HFFc6 (cell line): ENCODE results near the gene SLC4A11. TPM values are rescaled to one million over a fixed set of nuclear protein-coding genes. Genes with fewer than 3 reads are reported as not detected.

ENCODE experiments used
- DNase-seq: peaks from one replicate; pipeline ENCODE4 v3.0.0-alpha.2; 2018
- H3K27ac Mint-ChIP-seq: 2 replicates; pipeline ENCODE4 v1.8.0; 2020; ENCODE audit warnings: mild to moderate bottlenecking, mixed read lengths
- H3K27me3 Mint-ChIP-seq: 2 replicates; pipeline ENCODE4 v1.8.0; 2021; ENCODE audit warnings: mild to moderate bottlenecking, moderate library complexity, mixed read lengths; ENCODE audit not compliant: insufficient read depth
- H3K36me3 Mint-ChIP-seq: 2 replicates; pipeline ENCODE4 v1.8.0; 2021; ENCODE audit warnings: low read depth, mixed read lengths
- H3K4me1 Mint-ChIP-seq: 2 replicates; pipeline ENCODE4 v1.8.0; 2020; ENCODE audit warnings: low read depth, mixed read lengths
- H3K4me3 Mint-ChIP-seq: 2 replicates; pipeline ENCODE4 v1.8.0; 2020; ENCODE audit warnings: mild to moderate bottlenecking, moderate library complexity, mixed read lengths
- H3K9me3 Mint-ChIP-seq: 2 replicates; pipeline ENCODE4 v1.8.0; 2020; ENCODE audit warnings: mild to moderate bottlenecking, mixed read lengths
- total RNA-seq, 6 experiments: library from RNA; stranded (reverse); fragmentation: NEBNext Ultra II Directional; extraction: Animal tissue kit (Norgen Biotek cat#: 25700); gene quantifications; 2 replicates in 1 of 6; 3 replicates in 5 of 6; pipeline ENCODE4 v1.2.3, GENCODE V29; 2021
- TF ChIP-seq, protein P1 (sequence below): fragments of 200-600 bp; sonication (generic); IDR thresholded peaks from 2 replicates; pipeline ENCODE4 v1.5.0; 2021; ENCODE audit warnings: antibody characterized with exemption, mild to moderate bottlenecking

SLC4A11 gene
- total RNA-seq, 6 experiments from 2014 or later = 2.4 to 3.6 (median 3.1) TPM

DNA sequence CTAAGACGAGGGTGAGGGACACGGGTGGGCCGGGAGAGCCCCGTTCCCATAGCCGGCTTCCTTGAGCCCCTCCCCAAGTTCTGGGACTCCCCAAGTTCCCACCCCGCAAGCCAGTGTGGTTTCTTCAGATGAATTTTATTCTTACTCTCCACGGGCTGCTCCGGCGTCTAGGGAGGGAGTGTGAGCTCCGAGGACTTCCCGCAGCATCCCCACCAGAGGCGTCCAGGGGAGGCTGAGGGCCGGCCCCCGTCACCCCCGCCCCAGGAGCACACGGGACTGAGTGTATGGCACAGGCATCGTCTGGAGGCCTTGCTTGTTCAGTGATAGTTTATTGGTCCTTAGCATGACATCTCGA lies 10.0 kb upstream of the SLC4A11 start:
- H3K27me3 Mint-ChIP-seq = peaks cover 4% of the 10 kb centered on the region
- TF ChIP-seq, protein P1, sequence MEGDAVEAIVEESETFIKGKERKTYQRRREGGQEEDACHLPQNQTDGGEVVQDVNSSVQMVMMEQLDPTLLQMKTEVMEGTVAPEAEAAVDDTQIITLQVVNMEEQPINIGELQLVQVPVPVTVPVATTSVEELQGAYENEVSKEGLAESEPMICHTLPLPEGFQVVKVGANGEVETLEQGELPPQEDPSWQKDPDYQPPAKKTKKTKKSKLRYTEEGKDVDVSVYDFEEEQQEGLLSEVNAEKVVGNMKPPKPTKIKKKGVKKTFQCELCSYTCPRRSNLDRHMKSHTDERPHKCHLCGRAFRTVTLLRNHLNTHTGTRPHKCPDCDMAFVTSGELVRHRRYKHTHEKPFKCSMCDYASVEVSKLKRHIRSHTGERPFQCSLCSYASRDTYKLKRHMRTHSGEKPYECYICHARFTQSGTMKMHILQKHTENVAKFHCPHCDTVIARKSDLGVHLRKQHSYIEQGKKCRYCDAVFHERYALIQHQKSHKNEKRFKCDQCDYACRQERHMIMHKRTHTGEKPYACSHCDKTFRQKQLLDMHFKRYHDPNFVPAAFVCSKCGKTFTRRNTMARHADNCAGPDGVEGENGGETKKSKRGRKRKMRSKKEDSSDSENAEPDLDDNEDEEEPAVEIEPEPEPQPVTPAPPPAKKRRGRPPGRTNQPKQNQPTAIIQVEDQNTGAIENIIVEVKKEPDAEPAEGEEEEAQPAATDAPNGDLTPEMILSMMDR = no peak
- H3K36me3 Mint-ChIP-seq = no peaks in the 10 kb centered on the region
- no peak overlapping the region for H3K4me3 Mint-ChIP-seq
- no peaks in the 10 kb centered on the region for H3K4me1 Mint-ChIP-seq
- no peak for DNase-seq
- H3K9me3 Mint-ChIP-seq = no peaks in the 10 kb centered on the region
- no peak overlapping the region for H3K27ac Mint-ChIP-seq

DNA sequence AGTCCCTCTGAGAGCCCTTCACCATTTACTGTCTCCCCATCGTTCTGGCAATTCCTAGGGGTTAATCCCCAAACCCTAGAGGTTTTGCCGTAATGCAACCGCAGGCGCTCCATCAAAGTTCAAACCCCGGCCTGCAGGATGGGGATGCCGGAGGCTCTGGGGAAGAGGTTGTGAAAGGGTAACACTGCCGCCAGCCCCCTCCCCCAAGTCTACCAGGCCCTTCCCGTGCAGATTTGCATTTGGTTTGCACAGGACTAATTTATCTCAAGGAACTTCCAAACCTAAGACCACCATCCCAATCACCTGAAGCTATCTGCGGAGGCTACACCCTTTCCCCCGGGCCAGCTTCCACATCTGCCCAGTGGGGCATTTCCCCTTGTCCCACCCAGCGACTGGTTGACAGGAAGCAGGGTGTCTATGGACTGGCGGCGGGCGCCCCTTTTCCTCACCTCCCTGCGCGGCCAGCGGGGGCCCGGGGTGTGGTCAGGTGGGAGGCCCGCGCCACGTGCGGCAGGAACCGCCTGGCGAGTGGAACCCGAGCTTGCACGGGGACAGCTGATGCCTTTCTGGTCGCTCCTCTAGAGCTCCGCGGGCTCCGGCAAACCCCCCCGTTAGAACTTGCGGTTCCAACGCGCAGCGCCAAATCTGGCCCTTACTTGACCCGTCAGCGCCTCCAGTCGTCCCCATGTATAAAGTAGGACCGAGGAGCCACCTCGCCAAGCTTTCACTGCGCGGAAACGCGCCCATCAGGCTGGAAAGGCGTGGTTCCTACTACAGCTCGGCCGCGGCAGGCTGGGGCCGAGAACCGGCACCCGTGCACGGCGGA lies 9.4 kb upstream of the SLC4A11 start:
- H3K9me3 Mint-ChIP-seq = no peaks in the 10 kb centered on the region
- H3K27ac Mint-ChIP-seq = no peak overlapping the region
- peaks cover 4% of the 10 kb centered on the region for H3K27me3 Mint-ChIP-seq
- DNase-seq = no peak
- TF ChIP-seq, protein P1 = no peak
- H3K36me3 Mint-ChIP-seq = no peaks in the 10 kb centered on the region
- no peaks in the 10 kb centered on the region for H3K4me1 Mint-ChIP-seq
- no peak overlapping the region for H3K4me3 Mint-ChIP-seq

DNA sequence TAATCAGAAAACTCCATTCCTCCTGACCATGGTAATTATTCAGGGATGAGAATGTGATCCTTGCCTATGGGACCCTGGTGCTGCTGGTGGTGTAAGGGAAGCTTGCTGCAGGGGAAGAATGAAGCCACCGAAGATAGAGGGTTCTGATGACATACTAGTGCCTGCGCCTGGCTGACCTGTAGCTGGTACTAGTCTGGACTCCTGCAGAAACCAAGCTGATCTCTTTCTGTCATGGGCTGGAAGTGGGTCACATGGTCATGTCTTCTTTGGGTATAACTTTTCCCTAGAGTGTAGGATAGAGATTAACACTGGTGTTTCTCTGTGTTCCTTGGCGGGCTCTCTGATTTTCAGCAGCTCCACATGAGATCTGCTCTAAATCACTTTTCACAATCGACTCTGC lies 8.6 kb upstream of the SLC4A11 start:
- TF ChIP-seq, protein P1 = no peak
- H3K27ac Mint-ChIP-seq = no peak overlapping the region
- peaks cover under 1% of the 10 kb centered on the region; the same call in 1 of the 2 replicates for H3K4me1 Mint-ChIP-seq
- no peak overlapping the region for H3K4me3 Mint-ChIP-seq
- peaks cover 4% of the 10 kb centered on the region for H3K27me3 Mint-ChIP-seq
- no peaks in the 10 kb centered on the region for H3K9me3 Mint-ChIP-seq
- no peaks in the 10 kb centered on the region for H3K36me3 Mint-ChIP-seq
- DNase-seq = no peak

DNA sequence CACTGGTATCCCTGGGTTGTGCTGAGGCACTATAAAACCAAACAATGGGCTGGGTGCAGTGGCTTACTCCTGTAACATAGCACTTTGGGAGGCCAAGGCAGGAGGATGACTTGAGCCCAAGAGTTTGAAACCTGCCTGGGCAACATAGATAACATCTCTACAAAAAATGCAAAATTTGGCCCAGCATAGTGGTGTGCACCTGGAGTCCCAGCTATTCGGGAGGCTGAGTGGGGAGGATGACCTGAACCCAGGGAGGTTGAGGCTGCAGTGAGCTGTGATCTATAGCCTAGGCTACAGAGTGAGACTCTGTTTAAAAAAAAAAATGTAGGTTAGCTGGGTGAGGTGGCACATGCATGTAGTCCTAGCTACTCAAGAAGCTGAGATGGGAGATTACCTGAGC lies 7.7 kb upstream of the SLC4A11 start:
- Mint-ChIP-seq H3K4me3 (no peak overlapping the region), H3K4me1 (peaks cover 9% of the 10 kb centered on the region), H3K27ac (no peak overlapping the region), H3K9me3 (no peaks in the 10 kb centered on the region), H3K36me3 (no peaks in the 10 kb centered on the region), H3K27me3 (peaks cover 4% of the 10 kb centered on the region; the same call in 1 of the 2 replicates)
- TF ChIP-seq, protein P1 = no peak
- no peak for DNase-seq

DNA sequence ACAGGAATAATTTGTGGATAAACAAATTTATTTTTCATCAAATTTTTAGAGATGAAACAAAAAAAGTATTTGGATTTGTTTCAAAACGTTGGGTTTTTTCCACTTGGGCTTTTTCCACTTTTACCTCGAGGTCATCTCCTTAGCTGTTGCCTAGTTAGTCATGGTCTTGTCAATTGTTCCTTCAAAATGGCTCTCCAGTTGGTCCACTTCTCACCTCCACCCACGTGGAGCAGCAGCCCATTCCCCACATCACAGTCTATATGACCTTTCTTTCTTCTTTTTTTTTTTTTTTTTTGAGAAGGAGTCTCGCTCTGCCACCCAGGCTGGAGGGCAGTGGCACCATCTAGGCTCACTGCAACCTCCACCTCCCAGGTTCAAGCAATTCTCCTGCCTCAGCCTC lies 6.7 kb upstream of the SLC4A11 start:
- no peak overlapping the region for H3K27ac Mint-ChIP-seq
- no peak for DNase-seq
- no peak overlapping the region for H3K4me3 Mint-ChIP-seq

More for the DNA sequence above, 6.7 kb upstream of the SLC4A11 start:
- TF ChIP-seq, protein P1 = no peak
- peaks cover 6% of the 10 kb centered on the region for H3K27me3 Mint-ChIP-seq
- no peaks in the 10 kb centered on the region for H3K36me3 Mint-ChIP-seq
- no peaks in the 10 kb centered on the region for H3K9me3 Mint-ChIP-seq
- H3K4me1 Mint-ChIP-seq = peaks cover 9% of the 10 kb centered on the region
